ENCODE results near the gene OSER1. TPM values are rescaled to one million over a fixed set of nuclear protein-coding genes. Genes with fewer than 3 reads are reported as not detected.
A peak's percentile ranks its signal among the peaks of the same experiment; 100 is the strongest.

Gene OSER1
- total RNA-seq, 1 experiment from 2014 or later, result 34.8 TPM

- no peaks in the 10 kb centered on the region for H3K27me3 ChIP-seq (ENCODE audit: low read length)
- no peaks in the 10 kb centered on the region for H3K9me3 ChIP-seq (ENCODE audit: low read length)
- POLR2A ChIA-PET (ENCODE audit: unreplicated experiment), result interaction anchor here (0.6 to 1.5 kb wide), 4 partner anchors 8 to 94 kb away, joined by 3 to 8 read pairs (median 4); no protein-coding TSS in a partner anchor
- no peaks in the 10 kb centered on the region for H3F3A ChIP-seq (ENCODE audit: low read length, unreplicated experiment)
- BruUV-seq (replicated peaks), result TSS peak; percentile 83
- peaks cover 29% of the 10 kb centered on the region for H3K79me2 ChIP-seq (ENCODE audit: low read length)
- H3K9me2 ChIP-seq (replicated peaks; ENCODE audit: low read length), result no peaks in the 10 kb centered on the region
- TF ChIP-seq EZH2phosphoT487 (IDR thresholded peaks at IDR 0.05; ENCODE audit: borderline replicate concordance, low read length) (no peak), CTCF (conservative IDR thresholded peaks at IDR 0.05; ENCODE audit: low read depth, low read length) (no peak)
- H3K36me3 ChIP-seq (ENCODE audit: low read depth, low read length), result no peaks in the 10 kb centered on the region
- peaks cover 41% of the 10 kb centered on the region for H3K4me1 ChIP-seq (ENCODE audit: insufficient read depth, low read length)
- CTCF ChIA-PET, result interaction anchor here (1.5 to 4.2 kb wide), 2 partner anchors 22 to 71 kb away, joined by 10 to 85 read pairs; no protein-coding TSS in a partner anchor
- H3K27ac ChIP-seq (ENCODE audit: low read length), result peak overlapping the region; percentile 78
- no peaks in the 10 kb centered on the region for H4K20me1 ChIP-seq (ENCODE audit: low read length)
- intact Hi-C loops (cut with micrococcal nuclease), result no loop called here
- H3K4me3 ChIP-seq (ENCODE audit: low read length), result peak overlapping the region; percentile 41; the same call in 1 of the 2 replicates
- ATAC-seq (peak; percentile 37), DNase-seq (peak; percentile 39)
- peak overlapping the region; percentile 66 for H3K4me2 ChIP-seq (ENCODE audit: low read length)
- H2AFZ ChIP-seq (ENCODE audit: low read length), result peak overlapping the region; percentile 74
- peak overlapping the region; percentile 53 for H3K9ac ChIP-seq (ENCODE audit: low read length)
These were observed 22.5 kb downstream of the OSER1 start for GRCh38 chr20:44187772-44188709.

DNA sequence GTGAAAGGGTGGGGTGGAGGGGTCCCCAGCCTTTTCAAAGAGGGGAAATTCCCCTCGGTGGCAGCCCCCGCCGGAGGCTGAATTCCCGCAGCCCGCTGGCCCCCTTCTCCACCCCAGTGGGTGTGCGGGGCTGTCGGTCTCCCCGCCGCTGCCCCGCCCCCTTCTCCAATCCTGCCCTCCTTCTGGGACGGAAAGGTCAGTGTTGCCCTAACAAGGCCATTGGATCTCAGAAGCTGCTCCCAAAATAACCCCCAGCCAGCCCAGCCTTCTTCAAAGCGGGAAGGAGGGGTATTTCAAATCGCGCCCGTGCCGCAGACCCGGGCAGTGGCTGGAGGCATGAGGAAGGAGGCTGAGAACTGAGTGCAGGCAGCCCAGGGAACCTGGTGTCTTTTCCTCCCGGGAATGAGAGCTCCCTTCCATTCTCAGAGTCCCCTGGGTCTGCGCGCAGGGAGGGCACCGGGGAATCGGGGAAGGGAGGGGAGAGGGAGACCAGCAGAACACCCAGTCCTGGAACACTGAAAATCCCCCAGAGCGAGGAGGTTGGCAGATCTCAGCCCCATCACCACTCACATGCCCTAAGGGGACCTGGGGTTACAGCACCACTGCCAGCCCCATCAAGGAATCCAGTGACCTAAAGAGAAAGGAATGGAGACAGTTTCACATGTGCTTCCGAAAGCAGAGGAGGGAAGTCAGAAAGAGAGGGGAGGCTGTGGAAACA, 23.4 kb downstream of the OSER1 start, which contains the start of gene JPH2:
Gene JPH2, minus strand, starts transcription at position 135 of the 718 bp plus-strand sequence. CDS start 483 bp downstream, outside the sequence.
- no peaks in the 10 kb centered on the region for H3K36me3 ChIP-seq (ENCODE audit: low read depth, low read length)
- BruUV-seq (replicated peaks), result TSS peak; percentile 27
- peak within 1 kb of the TSS; percentile 53 for H3K9ac ChIP-seq (ENCODE audit: low read length)
- H3K27ac ChIP-seq (ENCODE audit: low read length), result peak within 1 kb of the TSS; percentile 78
- H4K20me1 ChIP-seq (ENCODE audit: low read length), result no peaks in the 10 kb centered on the region
- H3F3A ChIP-seq (ENCODE audit: low read length, unreplicated experiment), result no peaks in the 10 kb centered on the region
- H3K9me3 ChIP-seq (ENCODE audit: low read length), result no peaks in the 10 kb centered on the region
- DNase-seq (peak; percentile 91), ATAC-seq (peak; percentile 72)
- peaks cover 29% of the 10 kb centered on the region for H3K79me2 ChIP-seq (ENCODE audit: low read length)
- peak within 1 kb of the TSS; percentile 74 for H2AFZ ChIP-seq (ENCODE audit: low read length)
- ChIA-PET POLR2A (ENCODE audit: unreplicated experiment) (interaction anchor here (0.6 to 1.5 kb wide), 3 partner anchors 9 to 67 kb away, joined by 3 to 8 read pairs (median 3); no protein-coding TSS in a partner anchor), CTCF (interaction anchor here (1.5 to 4.2 kb wide), 2 partner anchors 21 to 70 kb away, joined by 10 to 85 read pairs; no protein-coding TSS in a partner anchor)
- intact Hi-C loops (cut with micrococcal nuclease), result no loop called here
- H3K4me3 ChIP-seq (ENCODE audit: low read length), result peak within 1 kb of the TSS; percentile 41; the same call in 1 of the 2 replicates
- H3K4me1 ChIP-seq (ENCODE audit: insufficient read depth, low read length), result peaks cover 41% of the 10 kb centered on the region
- H3K27me3 ChIP-seq (ENCODE audit: low read length), result no peaks in the 10 kb centered on the region
- TF ChIP-seq EZH2phosphoT487 (IDR thresholded peaks at IDR 0.05; ENCODE audit: borderline replicate concordance, low read length) (no peak), EZH2 (IDR thresholded peaks at IDR 0.05; ENCODE audit: low read length, unreplicated experiment) (no peak), CTCF (conservative IDR thresholded peaks at IDR 0.05; ENCODE audit: low read depth, low read length) (no peak)
- H3K9me2 ChIP-seq (replicated peaks; ENCODE audit: low read length), result no peaks in the 10 kb centered on the region
- H3K4me2 ChIP-seq (ENCODE audit: low read length), result peak within 1 kb of the TSS; percentile 66
